Endothelial cell of umbilical vein (primary cell): ENCODE results near the gene SPP1. TPM values are rescaled to one million over a fixed set of nuclear protein-coding genes. Genes with fewer than 3 reads are reported as not detected.
"Not testable (repeated sequence)": the region's sequence is repeated elsewhere in the genome, so short reads cannot be mapped to it uniquely, and the experiment has no call there.

Experiments used
- BruUV-seq: library from RNA; stranded (reverse); fragments of 400-500 nt; replicated peaks from 2 replicates; lab custom pipeline; 2021; lab: Mats Ljungman, UMichigan
- CTCF ChIA-PET: fragments of 300-600, 350-600 bp; sonication (Branson Sonifier 250); formaldehyde crosslinking; loops from one replicate; lab custom pipeline; 2021; ENCODE audit warnings: antibody characterized with exemption, inconsistent platforms; lab: Charles Lee
- POLR2A ChIA-PET: fragments of 300-600, 350-600 bp; sonication (Branson Sonifier 250); formaldehyde crosslinking; loops from one replicate; lab custom pipeline; 2021; ENCODE audit warnings: antibody characterized with exemption, inconsistent platforms; lab: Charles Lee
- DNase-seq: peaks from one replicate; pipeline ENCODE4 v3.0.0-alpha.2; 2011; ENCODE audit warnings: low read depth, low spot score
- FAIRE-seq: peaks from 2 replicates; lab custom pipeline; 2011; peaks lifted over from hg19 to GRCh38; lab: Jason Lieb, UNC
- H2AFZ ChIP-seq: 2 replicates; pipeline ENCODE4 v1.6.0; 2012; ENCODE audit warnings: low read depth, low read length, control low read depth, inconsistent platforms
- H3K27ac ChIP-seq: 2 replicates; pipeline ENCODE4 v1.5.1; 2011; ENCODE audit warnings: low read depth, mild to moderate bottlenecking, control low read depth, low read length, moderate library complexity; ENCODE audit not compliant: insufficient read depth
- H3K27me3 ChIP-seq, 2 experiments: 2 replicates each; pipeline versions ENCODE4 v1.6.0 to v1.6.1; 2011; ENCODE audit warnings: low read length in 2 of 2, mixed read lengths in 1 of 2; ENCODE audit not compliant: control insufficient read depth in 2 of 2, insufficient read depth in 2 of 2
- H3K36me3 ChIP-seq, 2 experiments: 2 replicates in 1 of 2; 3 replicates in 1 of 2; pipeline ENCODE4 v1.5.1; 2011; ENCODE audit warnings: low read length in 2 of 2, mild to moderate bottlenecking in 1 of 2, moderate library complexity in 1 of 2; ENCODE audit not compliant: control insufficient read depth in 2 of 2, insufficient read depth in 2 of 2; ENCODE audit errors: extremely low read depth in 1 of 2
- H3K4me1 ChIP-seq: 3 replicates; pipeline ENCODE4 v1.5.1; 2011; ENCODE audit warnings: mild to moderate bottlenecking, low read length; ENCODE audit not compliant: control insufficient read depth, insufficient read depth; ENCODE audit errors: extremely low read depth
- H3K4me2 ChIP-seq: 2 replicates; pipeline ENCODE4 v1.6.1; 2011; ENCODE audit warnings: low read length, control low read depth, mixed read lengths; ENCODE audit not compliant: insufficient read depth
- H3K4me3 ChIP-seq, 3 experiments: fragments of 200-600 bp in 1 of 3; sonication (generic), shearing (Covaris generic) in 1 of 3; replicated peaks in 1 of 3; 2 replicates each; pipeline ENCODE4 v1.5.1; 2011 to 2016; ENCODE audit warnings: control low read depth in 3 of 3, low read length in 3 of 3, mild to moderate bottlenecking in 2 of 3, inconsistent platforms in 1 of 3, low read depth in 1 of 3, moderate library complexity in 1 of 3; ENCODE audit not compliant: insufficient read depth in 1 of 3
- H3K79me2 ChIP-seq: 2 replicates; pipeline ENCODE4 v1.6.0; 2012; ENCODE audit warnings: low read length, inconsistent platforms; ENCODE audit not compliant: control insufficient read depth, insufficient read depth
- H3K9ac ChIP-seq: replicated peaks from 2 replicates; pipeline ENCODE3; 2011; ENCODE audit warnings: low read length, control low read depth; ENCODE audit not compliant: insufficient read depth; ENCODE audit errors: extremely low read depth
- H3K9me1 ChIP-seq: replicated peaks from 3 replicates; pipeline ENCODE4 v1.6.0; 2011; ENCODE audit warnings: mild to moderate bottlenecking, low read length; ENCODE audit not compliant: control insufficient read depth, insufficient read depth; ENCODE audit errors: extremely low read depth
- H3K9me3 ChIP-seq: replicated peaks from 2 replicates; pipeline ENCODE4 v1.5.1; 2012; ENCODE audit warnings: low read length, inconsistent platforms; ENCODE audit not compliant: control insufficient read depth, insufficient read depth
- H4K20me1 ChIP-seq: replicated peaks from 2 replicates; pipeline ENCODE3; 2011; ENCODE audit warnings: mild to moderate bottlenecking, low read length; ENCODE audit not compliant: control insufficient read depth, insufficient read depth; ENCODE audit errors: extremely low read depth
- EZH2 ChIP-seq: IDR thresholded peaks from 2 replicates; pipeline ENCODE4 v1.6.1; 2012; ENCODE audit warnings: borderline replicate concordance, low read depth, mild to moderate bottlenecking, moderate library complexity, low read length, inconsistent platforms; ENCODE audit not compliant: severe bottlenecking
- FOS ChIP-seq: IDR thresholded peaks from 2 replicates; pipeline ENCODE4 v1.6.1; 2011; ENCODE audit warnings: mild to moderate bottlenecking, low read length, moderate library complexity, borderline replicate concordance; ENCODE audit not compliant: insufficient read depth
- GATA2 ChIP-seq: IDR thresholded peaks from 2 replicates; pipeline ENCODE4 v1.7.0; 2011; ENCODE audit warnings: low read depth, mild to moderate bottlenecking, moderate library complexity, mixed read lengths, low read length; ENCODE audit not compliant: insufficient read length, insufficient read depth
- JUN ChIP-seq: IDR thresholded peaks from 2 replicates; pipeline ENCODE4 v1.6.1; 2011; ENCODE audit warnings: borderline replicate concordance, low read depth; ENCODE audit not compliant: insufficient read length, insufficient read depth
- MAX ChIP-seq: IDR thresholded peaks from 2 replicates; pipeline ENCODE4 v1.6.1; 2011; ENCODE audit not compliant: insufficient read depth, insufficient read length
- MYC ChIP-seq: IDR thresholded peaks from one replicate; pipeline ENCODE4 v1.6.1; 2011; ENCODE audit warnings: mild to moderate bottlenecking, low read depth, low read length
- POLR2A ChIP-seq: IDR thresholded peaks from 2 replicates; pipeline ENCODE4 v1.6.1; 2012; ENCODE audit warnings: low read depth, mild to moderate bottlenecking, control low read depth, low read length
- POLR2AphosphoS5 ChIP-seq: IDR thresholded peaks from 2 replicates; pipeline ENCODE4 v1.6.1; 2012; ENCODE audit warnings: low read depth, mild to moderate bottlenecking, control low read depth, low read length, moderate library complexity; ENCODE audit not compliant: insufficient read depth
- dilution Hi-C: fragments of 300-500 bp; cut with MboI; formaldehyde crosslinking; loops from one replicate; pipeline ENCODE4 v1.15.0; 2019; ENCODE audit warnings: low sequenced_read_pairs; ENCODE audit not compliant: extremely low pct_ligation_motif_present
- intact Hi-C: fragments of 100-400 bp; cut with micrococcal nuclease; formaldehyde crosslinking; loops from one replicate; pipeline ENCODE4 v1.10.0; 2022
- polyA plus RNA-seq, 4 experiments: library from polyadenylated mRNA; depleted of rRNA in 3 of 4; stranded (reverse) in 3 of 4; unstranded in 1 of 4; fragments of >200 nt; gene quantifications; 2 replicates each; pipeline versions ENCODE4 v1.2.1 to v1.2.3, GENCODE V29; 2011 to 2012; ENCODE audit warnings: missing spikeins in 1 of 4
- total RNA-seq: library from RNA; stranded (reverse); gene quantifications from 2 replicates; pipeline ENCODE4 v1.2.3, GENCODE V29; 2021
- TF ChIP-seq, protein P1 (sequence below), 2 donors: IDR thresholded peaks; 1 replicate in 1 of 2; 2 replicates in 1 of 2; pipeline ENCODE4 v1.5.1; 2011; ENCODE audit warnings: low read length in 2 of 2, mild to moderate bottlenecking in 2 of 2, moderate library complexity in 2 of 2, control low read depth in 1 of 2, inconsistent platforms in 1 of 2, low read depth in 1 of 2; ENCODE audit not compliant: insufficient read depth in 1 of 2; ENCODE audit errors: extremely low read depth in 1 of 2

Gene SPP1
- total and polyA plus RNA-seq, 2 donors (not counting 3 experiments of a cell fraction or from before 2014, with no cell fraction given), result not detected

- TF ChIP-seq GATA2 (no peak), MYC (no peak), MAX (no peak), POLR2AphosphoS5 (no peak), JUN (no peak), EZH2 (no peak), FOS (no peak), POLR2A (no peak)
- TF ChIP-seq, protein P1, sequence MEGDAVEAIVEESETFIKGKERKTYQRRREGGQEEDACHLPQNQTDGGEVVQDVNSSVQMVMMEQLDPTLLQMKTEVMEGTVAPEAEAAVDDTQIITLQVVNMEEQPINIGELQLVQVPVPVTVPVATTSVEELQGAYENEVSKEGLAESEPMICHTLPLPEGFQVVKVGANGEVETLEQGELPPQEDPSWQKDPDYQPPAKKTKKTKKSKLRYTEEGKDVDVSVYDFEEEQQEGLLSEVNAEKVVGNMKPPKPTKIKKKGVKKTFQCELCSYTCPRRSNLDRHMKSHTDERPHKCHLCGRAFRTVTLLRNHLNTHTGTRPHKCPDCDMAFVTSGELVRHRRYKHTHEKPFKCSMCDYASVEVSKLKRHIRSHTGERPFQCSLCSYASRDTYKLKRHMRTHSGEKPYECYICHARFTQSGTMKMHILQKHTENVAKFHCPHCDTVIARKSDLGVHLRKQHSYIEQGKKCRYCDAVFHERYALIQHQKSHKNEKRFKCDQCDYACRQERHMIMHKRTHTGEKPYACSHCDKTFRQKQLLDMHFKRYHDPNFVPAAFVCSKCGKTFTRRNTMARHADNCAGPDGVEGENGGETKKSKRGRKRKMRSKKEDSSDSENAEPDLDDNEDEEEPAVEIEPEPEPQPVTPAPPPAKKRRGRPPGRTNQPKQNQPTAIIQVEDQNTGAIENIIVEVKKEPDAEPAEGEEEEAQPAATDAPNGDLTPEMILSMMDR (IDR thresholded peaks at IDR 0.05; ENCODE audit: extremely low read depth in 1 of 2, insufficient read depth in 1 of 2, low read depth in 1 of 2, low read length in 2 of 2), result no peak
- DNase-seq (no peak), FAIRE-seq (no peak)
- H4K20me1 ChIP-seq, result no peaks in the 10 kb centered on the region
- ChIA-PET POLR2A (no interaction called here), CTCF (no interaction called here)
- no TSS peak for BruUV-seq
- H3K27ac ChIP-seq, result no peak overlapping the region
- no peaks in the 10 kb centered on the region for H3K9me1 ChIP-seq
- H3K9me3 ChIP-seq, result no peaks in the 10 kb centered on the region
- intact Hi-C loops, result no loop called here
- no peaks in the 10 kb centered on the region for H3K36me3 ChIP-seq
- no peaks in the 10 kb centered on the region for H3K4me1 ChIP-seq
- dilution Hi-C loops, result no loop called here
- H3K27me3 ChIP-seq, result peaks cover 0 to 5% of the 10 kb centered on the region in 2 experiments
- H3K9ac ChIP-seq, result no peak overlapping the region
- no peak overlapping the region for H3K4me3 ChIP-seq
- H3K4me2 ChIP-seq, result no peak overlapping the region
- H2AFZ ChIP-seq, result no peak overlapping the region
- H3K79me2 ChIP-seq, result no peaks in the 10 kb centered on the region
Observed at GRCh38 chr4:87939978-87940690, 35.4 kb upstream of the SPP1 start.

DNA sequence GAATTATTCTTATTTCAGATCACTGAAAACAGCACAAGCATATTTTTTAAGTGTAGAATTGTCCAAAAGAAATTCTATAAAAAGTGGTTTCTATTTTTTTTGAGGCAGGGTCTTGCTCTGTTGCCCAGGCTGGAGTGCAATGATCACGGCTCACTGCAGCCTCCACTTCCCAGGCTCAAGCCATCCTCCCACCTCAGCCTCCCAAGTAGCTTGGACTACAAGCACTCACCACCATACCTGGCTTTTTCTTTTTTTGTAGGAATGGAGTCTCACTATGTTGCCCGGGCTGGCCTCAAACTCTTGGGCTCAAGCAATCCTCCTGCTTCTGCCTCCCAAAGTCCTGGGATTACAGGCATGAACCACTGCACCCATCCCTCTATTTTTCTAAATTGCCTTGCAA is 34.7 kb upstream of the SPP1 start:
- intact Hi-C loops, FAIRE-seq, dilution Hi-C loops: not testable (repeated sequence)

More for the DNA sequence above, 34.7 kb upstream of the SPP1 start:
- H3K4me2 ChIP-seq, H3K9me1 ChIP-seq, H3K27ac ChIP-seq, H3K4me3 ChIP-seq, H3K4me1 ChIP-seq, H3K27me3 ChIP-seq, POLR2A ChIA-PET, CTCF ChIA-PET, H3K9me3 ChIP-seq, H3K36me3 ChIP-seq, DNase-seq, BruUV-seq, H2AFZ ChIP-seq, H3K9ac ChIP-seq, H4K20me1 ChIP-seq, H3K79me2 ChIP-seq: not testable (repeated sequence)
